Measurements from ENCODE around the gene MAP1B. TPM values are rescaled to one million over a fixed set of nuclear protein-coding genes. Genes with fewer than 3 reads are reported as not detected.

Gene MAP1B
- total and polyA plus RNA-seq, 8 donors = 2.1 to 985 (median 24.7) TPM

DNA sequence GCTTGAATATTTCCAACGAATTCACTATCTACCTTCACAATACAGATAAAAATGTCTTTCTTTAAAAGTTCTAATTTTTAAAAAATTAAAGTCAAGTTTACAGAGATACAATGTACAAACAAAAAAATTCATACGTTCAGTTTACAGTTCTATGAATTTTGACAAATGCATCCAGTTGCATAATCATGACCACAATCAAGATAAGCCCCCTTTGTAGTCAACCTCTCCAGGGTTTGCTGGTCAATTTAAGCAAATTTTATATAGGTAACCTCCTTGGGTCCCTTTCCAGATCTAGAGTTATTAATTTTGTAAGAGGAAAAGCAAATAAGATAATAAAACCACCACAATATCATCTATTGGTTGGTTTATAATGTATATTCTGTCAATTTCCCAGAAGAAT lies 136.4 kb downstream of the MAP1B start:
- Histone ChIP-seq H3K36me3 (no peaks in the 10 kb centered on the region), H3K9me3 (no peaks in the 10 kb centered on the region), H3K4me1 (peaks cover 3 to 64% (median 39%) of the 10 kb centered on the region in 4 donors), H3K4me3 (no peak overlapping the region), H3K27me3 (no peaks in the 10 kb centered on the region), H3K27ac (peak overlapping the region in 2 of 5 donors; percentile 72 to 80)
- TF ChIP-seq, protein P1, sequence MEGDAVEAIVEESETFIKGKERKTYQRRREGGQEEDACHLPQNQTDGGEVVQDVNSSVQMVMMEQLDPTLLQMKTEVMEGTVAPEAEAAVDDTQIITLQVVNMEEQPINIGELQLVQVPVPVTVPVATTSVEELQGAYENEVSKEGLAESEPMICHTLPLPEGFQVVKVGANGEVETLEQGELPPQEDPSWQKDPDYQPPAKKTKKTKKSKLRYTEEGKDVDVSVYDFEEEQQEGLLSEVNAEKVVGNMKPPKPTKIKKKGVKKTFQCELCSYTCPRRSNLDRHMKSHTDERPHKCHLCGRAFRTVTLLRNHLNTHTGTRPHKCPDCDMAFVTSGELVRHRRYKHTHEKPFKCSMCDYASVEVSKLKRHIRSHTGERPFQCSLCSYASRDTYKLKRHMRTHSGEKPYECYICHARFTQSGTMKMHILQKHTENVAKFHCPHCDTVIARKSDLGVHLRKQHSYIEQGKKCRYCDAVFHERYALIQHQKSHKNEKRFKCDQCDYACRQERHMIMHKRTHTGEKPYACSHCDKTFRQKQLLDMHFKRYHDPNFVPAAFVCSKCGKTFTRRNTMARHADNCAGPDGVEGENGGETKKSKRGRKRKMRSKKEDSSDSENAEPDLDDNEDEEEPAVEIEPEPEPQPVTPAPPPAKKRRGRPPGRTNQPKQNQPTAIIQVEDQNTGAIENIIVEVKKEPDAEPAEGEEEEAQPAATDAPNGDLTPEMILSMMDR (IDR thresholded peaks at IDR 0.05) = no peak
- TF ChIP-seq POLR2AphosphoS5 (IDR thresholded peaks at IDR 0.05) (no peak), POLR2A (IDR thresholded peaks at IDR 0.05) (no peak), EP300 (IDR thresholded peaks at IDR 0.05) (no peak)
- intact Hi-C loops (cut with DNase I; ENCODE audit: low total_unique reads) = no loop called here
- DNase-seq = no peak
- 48 to 66% (median 64%) methylated on average over 2 of the region's 2 CpGs for WGBS, 5 donors

DNA sequence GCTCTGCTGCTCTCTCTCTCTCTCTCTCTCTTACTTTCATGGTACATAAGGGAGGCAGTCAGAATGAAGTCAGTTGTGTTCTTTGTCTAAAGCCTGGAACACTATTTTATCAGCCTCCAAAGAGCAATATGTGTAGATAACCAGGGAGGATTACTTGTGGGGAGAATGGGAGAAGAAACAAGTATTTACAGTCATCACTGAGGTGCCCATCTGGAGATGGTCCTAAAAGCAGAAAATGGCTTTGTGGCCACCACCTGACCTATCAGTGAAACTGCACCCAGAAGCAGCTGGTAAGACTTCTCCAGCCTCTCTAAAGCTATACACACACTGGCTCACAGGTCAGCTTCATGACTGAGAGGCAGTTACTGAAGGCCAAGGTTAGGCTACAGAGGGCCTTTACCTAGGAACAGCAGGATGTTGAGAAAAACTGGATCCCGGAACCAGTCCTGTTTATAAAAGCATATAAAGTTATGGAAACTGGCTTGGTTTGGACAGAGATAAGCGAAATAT lies 137.6 kb downstream of the MAP1B start:
- Histone ChIP-seq H3K27me3 (no peaks in the 10 kb centered on the region), H3K27ac (peak overlapping the region in 4 of 5 donors; percentile 6 to 80 (median 40)), H3K36me3 (no peaks in the 10 kb centered on the region), H3K9me3 (no peaks in the 10 kb centered on the region), H3K4me1 (peaks cover 3 to 73% (median 45%) of the 10 kb centered on the region in 4 donors), H3K4me3 (no peak overlapping the region)
- TF ChIP-seq POLR2AphosphoS5 (IDR thresholded peaks at IDR 0.05) (peak in 1 of 3 donors; percentile 18), EP300 (IDR thresholded peaks at IDR 0.05) (no peak), POLR2A (IDR thresholded peaks at IDR 0.05) (no peak)
- TF ChIP-seq, protein P1 (IDR thresholded peaks at IDR 0.05) = peak in 1 of 7 experiments; percentile 32
- DNase-seq = peak in 1 of 2 donors; percentile 63
- intact Hi-C loops (cut with DNase I; ENCODE audit: low total_unique reads) = no loop called here
- WGBS, 5 donors = 60 to 92% (median 82%) methylated on average over 2 of the region's 2 CpGs

GRCh38 chr5:72245546-72245945 lies 138.3 kb downstream of the MAP1B start:
- intact Hi-C loops (cut with DNase I; ENCODE audit: low total_unique reads) = no loop called here
- peak overlapping the region in 4 of 5 donors; percentile 58 to 80 (median 68) for H3K27ac ChIP-seq
- DNase-seq = no peak
- no peaks in the 10 kb centered on the region for H3K36me3 ChIP-seq
- WGBS, 5 donors = 70 to 96% (median 85%) methylated on average over 1 of the region's 1 CpG
- peaks cover 3 to 73% (median 46%) of the 10 kb centered on the region in 4 donors for H3K4me1 ChIP-seq
- H3K4me3 ChIP-seq = no peak overlapping the region
- H3K27me3 ChIP-seq = no peaks in the 10 kb centered on the region
- no peaks in the 10 kb centered on the region for H3K9me3 ChIP-seq
- TF ChIP-seq POLR2A (IDR thresholded peaks at IDR 0.05) = no peak
- no peak for TF ChIP-seq EP300 (IDR thresholded peaks at IDR 0.05)
- TF ChIP-seq POLR2AphosphoS5 (IDR thresholded peaks at IDR 0.05) = no peak
- TF ChIP-seq, protein P1 (IDR thresholded peaks at IDR 0.05) = no peak

DNA sequence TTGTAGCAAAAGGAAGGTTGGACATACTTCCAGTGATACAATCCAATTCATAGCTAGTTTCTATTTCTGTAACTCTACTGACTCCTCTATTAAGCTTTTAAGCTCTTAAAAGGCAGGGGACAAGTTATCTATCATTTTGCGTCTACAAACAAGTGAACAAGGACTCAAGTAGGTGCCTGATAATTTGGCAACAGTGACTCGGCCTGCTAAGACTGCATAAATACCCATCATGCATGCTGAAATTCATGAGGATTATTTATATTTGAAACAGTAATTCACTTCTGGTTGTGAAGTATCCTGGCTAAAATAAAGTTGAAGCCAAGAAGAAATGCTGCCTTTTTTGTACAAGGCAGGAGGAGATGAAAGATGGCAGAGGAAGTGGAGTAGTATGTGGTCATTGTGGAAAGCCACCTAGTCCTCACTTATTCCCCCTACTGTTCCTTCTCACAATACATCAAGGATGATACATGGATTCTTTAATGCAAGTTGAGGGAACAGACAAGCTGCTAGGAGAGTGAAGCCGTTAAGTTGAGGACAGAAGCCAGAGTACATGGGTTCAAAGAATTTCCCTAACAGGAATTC lies 138.8 kb downstream of the MAP1B start:
- no peak for TF ChIP-seq EP300 (IDR thresholded peaks at IDR 0.05)
- TF ChIP-seq POLR2A (IDR thresholded peaks at IDR 0.05) = no peak
- peak; percentile 10 to 57 (median 50) for TF ChIP-seq POLR2AphosphoS5 (IDR thresholded peaks at IDR 0.05)
- TF ChIP-seq, protein P1 (IDR thresholded peaks at IDR 0.05) = peak in 2 of 7 experiments; percentile 14 to 27
- intact Hi-C loops (cut with DNase I; ENCODE audit: low total_unique reads) = no loop called here
- Histone ChIP-seq H3K4me1 (peaks cover 3 to 74% (median 48%) of the 10 kb centered on the region in 4 donors), H3K27me3 (no peaks in the 10 kb centered on the region), H3K36me3 (no peaks in the 10 kb centered on the region), H3K4me3 (no peak overlapping the region), H3K9me3 (no peaks in the 10 kb centered on the region), H3K27ac (peak overlapping the region in 4 of 5 donors; percentile 58 to 80 (median 68))
- 43 to 72% (median 51%) methylated on average over 3 of the region's 3 CpGs for WGBS, 5 donors
- peak in 1 of 2 donors; percentile 57 for DNase-seq
